HG03064 (cell line): ENCODE results near the gene NOL8.

Experiments
- ATAC-seq: cut with Tn5 transposase; IDR thresholded peaks from one replicate; pipeline ENCODE4 v1.9.1; 2021; ENCODE audit warnings: low read depth; ENCODE audit not compliant: unreplicated experiment

NOL8 gene

GRCh38 chr9:92275541-92275940, 49.6 kb downstream of the NOL8 start:
- no peak for ATAC-seq

GRCh38 chr9:92270511-92270910, 54.6 kb downstream of the NOL8 start:
- ATAC-seq = no peak

GRCh38 chr9:92266486-92266885, 58.7 kb downstream of the NOL8 start:
- no peak for ATAC-seq

- no peak for ATAC-seq
Measured at GRCh38 chr9:92265154-92265553, 60.0 kb downstream of the NOL8 start.

- no peak for ATAC-seq
Measured at GRCh38 chr9:92263131-92263530, 62.0 kb downstream of the NOL8 start.

- ATAC-seq = no peak
Measured at GRCh38 chr9:92257327-92257726, 67.8 kb downstream of the NOL8 start.

GRCh38 chr9:92254381-92255337, 70.5 kb downstream of the NOL8 start:
- no peak for ATAC-seq

- no peak for ATAC-seq
Measured at GRCh38 chr9:92253656-92254055, 71.5 kb downstream of the NOL8 start.

GRCh38 chr9:92247981-92248380, 77.2 kb downstream of the NOL8 start:
- ATAC-seq = no peak
